ENCODE measurements around the gene TTC9B.

Gene TTC9B

GRCh38 chr19:40264314-40265054 lies 46.3 kb upstream of the TTC9B start:
- 91% methylated on average over 18 of the region's 19 CpGs for WGBS (ENCODE audit: insufficient coverage)
- DNase-seq = no peak
- Histone ChIP-seq H3K4me3 (ENCODE audit: control insufficient read depth in 1 of 7, extremely low read depth in 1 of 7, insufficient read depth in 4 of 7, low read depth in 2 of 7, low read length in 6 of 7) (no peak overlapping the region), H3K27me3 (replicated peaks in 2 of 5; ENCODE audit: control insufficient read depth in 4 of 5, insufficient read depth in 5 of 5, low read length in 4 of 5) (no peaks in the 10 kb centered on the region), H3K9me3 (ENCODE audit: control extremely low read depth in 1 of 5, control insufficient read depth in 4 of 5, insufficient read depth in 2 of 5, low read depth in 1 of 5, low read length in 4 of 5) (no peaks in the 10 kb centered on the region), H3K4me1 (ENCODE audit: control extremely low read depth in 1 of 4, control insufficient read depth in 4 of 4, insufficient read depth in 4 of 4, low read length in 3 of 4) (no peaks in the 10 kb centered on the region), H3K36me3 (ENCODE audit: control insufficient read depth in 4 of 4, insufficient read depth in 4 of 4, low read length in 3 of 4) (peaks cover 0 to 49% (median 37%) of the 10 kb centered on the region in 4 experiments), H3K27ac (ENCODE audit: insufficient read depth in 1 of 2, low read depth in 1 of 2, low read length in 2 of 2, poor library complexity in 1 of 2, severe bottlenecking in 2 of 2) (no peak overlapping the region)
- POLR2A ChIA-PET = interaction anchor here (1.2 kb wide), 1 partner anchor 15 kb away, joined by 3 read pairs; no protein-coding TSS in a partner anchor
- CTCF ChIA-PET = interaction anchor here (1.2 to 1.3 kb wide), 2 partner anchors 15 to 17 kb away, joined by 3 to 4 read pairs; no protein-coding TSS in a partner anchor

- POLR2A ChIA-PET = interaction anchor here (1.2 kb wide), 1 partner anchor 15 kb away, joined by 3 read pairs; no protein-coding TSS in a partner anchor
- DNase-seq = no peak
- WGBS (ENCODE audit: insufficient coverage) = 98% methylated on average over 21 of the region's 24 CpGs
- CTCF ChIA-PET = interaction anchor here (1.3 kb wide), 1 partner anchor 18 kb away, joined by 4 read pairs; no protein-coding TSS in a partner anchor
- Histone ChIP-seq H3K27ac (ENCODE audit: insufficient read depth in 1 of 2, low read depth in 1 of 2, low read length in 2 of 2, poor library complexity in 1 of 2, severe bottlenecking in 2 of 2) (no peak overlapping the region), H3K27me3 (replicated peaks in 2 of 5; ENCODE audit: control insufficient read depth in 4 of 5, insufficient read depth in 5 of 5, low read length in 4 of 5) (no peaks in the 10 kb centered on the region), H3K9me3 (ENCODE audit: control extremely low read depth in 1 of 5, control insufficient read depth in 4 of 5, insufficient read depth in 2 of 5, low read depth in 1 of 5, low read length in 4 of 5) (no peaks in the 10 kb centered on the region), H3K4me3 (ENCODE audit: control insufficient read depth in 1 of 7, extremely low read depth in 1 of 7, insufficient read depth in 4 of 7, low read depth in 2 of 7, low read length in 6 of 7) (no peak overlapping the region), H3K4me1 (ENCODE audit: control extremely low read depth in 1 of 4, control insufficient read depth in 4 of 4, insufficient read depth in 4 of 4, low read length in 3 of 4) (no peaks in the 10 kb centered on the region), H3K36me3 (ENCODE audit: control insufficient read depth in 4 of 4, insufficient read depth in 4 of 4, low read length in 3 of 4) (peaks cover 0 to 46% (median 37%) of the 10 kb centered on the region in 4 experiments)
Measured at GRCh38 chr19:40263440-40264313, 45.5 kb upstream of the TTC9B start.

GRCh38 chr19:40262422-40262821 lies 44.2 kb upstream of the TTC9B start:
- H3K27me3 ChIP-seq (replicated peaks in 2 of 5; ENCODE audit: control insufficient read depth in 4 of 5, insufficient read depth in 5 of 5, low read length in 4 of 5) = no peaks in the 10 kb centered on the region
- POLR2A ChIA-PET = no interaction called here
- CTCF ChIA-PET = interaction anchor here (0.6 kb wide), 1 partner anchor 30 kb away, joined by 3 read pairs; no protein-coding TSS in a partner anchor
- H3K4me1 ChIP-seq (ENCODE audit: control extremely low read depth in 1 of 4, control insufficient read depth in 4 of 4, insufficient read depth in 4 of 4, low read length in 3 of 4) = no peaks in the 10 kb centered on the region
- no peaks in the 10 kb centered on the region for H3K9me3 ChIP-seq (ENCODE audit: control extremely low read depth in 1 of 5, control insufficient read depth in 4 of 5, insufficient read depth in 2 of 5, low read depth in 1 of 5, low read length in 4 of 5)
- H3K27ac ChIP-seq (ENCODE audit: insufficient read depth in 1 of 2, low read depth in 1 of 2, low read length in 2 of 2, poor library complexity in 1 of 2, severe bottlenecking in 2 of 2) = no peak overlapping the region
- DNase-seq = peak in 1 of 3 donors; percentile 11
- WGBS (ENCODE audit: insufficient coverage) = 100% methylated on average over 3 of the region's 3 CpGs
- H3K36me3 ChIP-seq (ENCODE audit: control insufficient read depth in 4 of 4, insufficient read depth in 4 of 4, low read length in 3 of 4) = peaks cover 0 to 37% (median 32%) of the 10 kb centered on the region in 4 experiments
- H3K4me3 ChIP-seq (ENCODE audit: control insufficient read depth in 1 of 7, extremely low read depth in 1 of 7, insufficient read depth in 4 of 7, low read depth in 2 of 7, low read length in 6 of 7) = no peak overlapping the region

- Histone ChIP-seq H3K4me1 (ENCODE audit: control extremely low read depth in 1 of 4, control insufficient read depth in 4 of 4, insufficient read depth in 4 of 4, low read length in 3 of 4) (no peaks in the 10 kb centered on the region), H3K27me3 (replicated peaks in 2 of 5; ENCODE audit: control insufficient read depth in 4 of 5, insufficient read depth in 5 of 5, low read length in 4 of 5) (no peaks in the 10 kb centered on the region), H3K36me3 (ENCODE audit: control insufficient read depth in 4 of 4, insufficient read depth in 4 of 4, low read length in 3 of 4) (peaks cover 0 to 41% (median 34%) of the 10 kb centered on the region in 4 experiments), H3K4me3 (ENCODE audit: control insufficient read depth in 1 of 7, extremely low read depth in 1 of 7, insufficient read depth in 4 of 7, low read depth in 2 of 7, low read length in 6 of 7) (no peak overlapping the region), H3K9me3 (ENCODE audit: control extremely low read depth in 1 of 5, control insufficient read depth in 4 of 5, insufficient read depth in 2 of 5, low read depth in 1 of 5, low read length in 4 of 5) (no peaks in the 10 kb centered on the region), H3K27ac (ENCODE audit: insufficient read depth in 1 of 2, low read depth in 1 of 2, low read length in 2 of 2, poor library complexity in 1 of 2, severe bottlenecking in 2 of 2) (no peak overlapping the region)
- ChIA-PET POLR2A (no interaction called here), CTCF (no interaction called here)
- no peak for DNase-seq
- 100% methylated on average over 3 of the region's 8 CpGs for WGBS (ENCODE audit: insufficient coverage)
Measured at GRCh38 chr19:40261631-40262030, 43.4 kb upstream of the TTC9B start.

GRCh38 chr19:40257096-40257517 lies 38.9 kb upstream of the TTC9B start:
- Histone ChIP-seq H3K4me1 (ENCODE audit: control extremely low read depth in 1 of 4, control insufficient read depth in 4 of 4, insufficient read depth in 4 of 4, low read length in 3 of 4) (no peaks in the 10 kb centered on the region), H3K9me3 (ENCODE audit: control extremely low read depth in 1 of 5, control insufficient read depth in 4 of 5, insufficient read depth in 2 of 5, low read depth in 1 of 5, low read length in 4 of 5) (no peaks in the 10 kb centered on the region), H3K27ac (ENCODE audit: insufficient read depth in 1 of 2, low read depth in 1 of 2, low read length in 2 of 2, poor library complexity in 1 of 2, severe bottlenecking in 2 of 2) (no peak overlapping the region), H3K4me3 (ENCODE audit: control insufficient read depth in 1 of 7, extremely low read depth in 1 of 7, insufficient read depth in 4 of 7, low read depth in 2 of 7, low read length in 6 of 7) (no peak overlapping the region), H3K27me3 (replicated peaks in 2 of 5; ENCODE audit: control insufficient read depth in 4 of 5, insufficient read depth in 5 of 5, low read length in 4 of 5) (no peaks in the 10 kb centered on the region), H3K36me3 (ENCODE audit: control insufficient read depth in 4 of 4, insufficient read depth in 4 of 4, low read length in 3 of 4) (peaks cover 0 to 47% (median 35%) of the 10 kb centered on the region in 4 experiments)
- POLR2A ChIA-PET = no interaction called here
- no peak for DNase-seq
- CTCF ChIA-PET = interaction anchor here (0.9 kb wide), 1 partner anchor 20 kb away, joined by 3 read pairs; no protein-coding TSS in a partner anchor
- 93% methylated on average over 9 of the region's 9 CpGs for WGBS (ENCODE audit: insufficient coverage)

GRCh38 chr19:40256512-40256911 lies 38.3 kb upstream of the TTC9B start:
- Histone ChIP-seq H3K4me1 (ENCODE audit: control extremely low read depth in 1 of 4, control insufficient read depth in 4 of 4, insufficient read depth in 4 of 4, low read length in 3 of 4) (no peaks in the 10 kb centered on the region), H3K27me3 (replicated peaks in 2 of 5; ENCODE audit: control insufficient read depth in 4 of 5, insufficient read depth in 5 of 5, low read length in 4 of 5) (no peaks in the 10 kb centered on the region), H3K27ac (ENCODE audit: insufficient read depth in 1 of 2, low read depth in 1 of 2, low read length in 2 of 2, poor library complexity in 1 of 2, severe bottlenecking in 2 of 2) (no peak overlapping the region), H3K9me3 (ENCODE audit: control extremely low read depth in 1 of 5, control insufficient read depth in 4 of 5, insufficient read depth in 2 of 5, low read depth in 1 of 5, low read length in 4 of 5) (no peaks in the 10 kb centered on the region), H3K4me3 (ENCODE audit: control insufficient read depth in 1 of 7, extremely low read depth in 1 of 7, insufficient read depth in 4 of 7, low read depth in 2 of 7, low read length in 6 of 7) (no peak overlapping the region), H3K36me3 (ENCODE audit: control insufficient read depth in 4 of 4, insufficient read depth in 4 of 4, low read length in 3 of 4) (peaks cover 0 to 52% (median 39%) of the 10 kb centered on the region in 4 experiments)
- no peak for DNase-seq
- ChIA-PET CTCF (no interaction called here), POLR2A (no interaction called here)
- WGBS (ENCODE audit: insufficient coverage) = 94% methylated on average over 4 of the region's 8 CpGs
